HepG2 (cell line): Measurements from ENCODE around the gene DNMT3A. TPM values are rescaled to one million over a fixed set of nuclear protein-coding genes. Genes with fewer than 3 reads are reported as not detected.
A peak's percentile ranks its signal among the peaks of the same experiment; 100 is the strongest.

ENCODE experiments used
- AKAP8 ChIP-seq: sonication (generic); formaldehyde crosslinking; IDR thresholded peaks from 2 replicates; pipeline ENCODE4 v1.5.1; 2020; ENCODE audit warnings: mild to moderate bottlenecking, missing genetic modification reagents
- CCDC6 ChIP-seq: sonication (generic); formaldehyde crosslinking; IDR thresholded peaks from 2 replicates; pipeline ENCODE4 v1.8.1; 2022; ENCODE audit warnings: mild to moderate bottlenecking, missing genetic modification reagents, moderate library complexity
- DDIT3 ChIP-seq: sonication (generic); formaldehyde crosslinking; IDR thresholded peaks from 2 replicates; pipeline ENCODE4 v1.4.0; 2020; ENCODE audit warnings: mild to moderate bottlenecking, missing genetic modification reagents
- ETV6 ChIP-seq: sonication (generic); formaldehyde crosslinking; conservative IDR thresholded peaks from 2 replicates; pipeline ENCODE4 v1.4.0; 2020; ENCODE audit warnings: missing genetic modification reagents
- FOSL1 ChIP-seq: sonication (generic); formaldehyde crosslinking; IDR thresholded peaks from 2 replicates; pipeline ENCODE4 v1.9.0; 2021; ENCODE audit warnings: missing genetic modification reagents, borderline replicate concordance
- FOXC1 ChIP-seq: sonication (generic); formaldehyde crosslinking; IDR thresholded peaks from 2 replicates; pipeline ENCODE4 v1.8.0; 2022; ENCODE audit warnings: mild to moderate bottlenecking, missing genetic modification reagents, borderline replicate concordance
- GFI1 ChIP-seq: sonication (generic); formaldehyde crosslinking; IDR thresholded peaks from 2 replicates; pipeline ENCODE4 v1.5.0; 2020; ENCODE audit warnings: missing genetic modification reagents, mild to moderate bottlenecking, borderline replicate concordance
- JUNB ChIP-seq: sonication (generic); formaldehyde crosslinking; IDR thresholded peaks from 2 replicates; pipeline ENCODE4 v1.8.0; 2022; ENCODE audit warnings: missing genetic modification reagents, mild to moderate bottlenecking, borderline replicate concordance
- KLF11 ChIP-seq: IDR thresholded peaks from 2 replicates; pipeline ENCODE4 v1.6.1; 2016; ENCODE audit warnings: missing compliant biosample characterization
- MAFG ChIP-seq: sonication (generic); formaldehyde crosslinking; IDR thresholded peaks from 2 replicates; pipeline ENCODE4 v1.5.1; 2020; ENCODE audit warnings: mild to moderate bottlenecking, missing genetic modification reagents
- MAFK ChIP-seq, 2 experiments: IDR thresholded peaks in 1 of 2; conservative IDR thresholded peaks in 1 of 2; 2 replicates each; pipeline ENCODE4 v1.6.1; 2011; ENCODE audit warnings: improper control_type of control experiment in 2 of 2, low read length in 2 of 2
- NR0B2 ChIP-seq: sonication (generic); formaldehyde crosslinking; IDR thresholded peaks from 2 replicates; pipeline ENCODE4 v1.4.0; 2020; ENCODE audit warnings: mild to moderate bottlenecking, missing genetic modification reagents
- SCMH1 ChIP-seq: sonication (generic); formaldehyde crosslinking; IDR thresholded peaks from 2 replicates; pipeline ENCODE4 v1.9.0; 2021; ENCODE audit warnings: missing genetic modification reagents, mild to moderate bottlenecking, borderline replicate concordance
- STAG1 ChIP-seq: sonication (generic); formaldehyde crosslinking; IDR thresholded peaks from 2 replicates; pipeline ENCODE4 v1.4.0; 2020; ENCODE audit warnings: missing genetic modification reagents
- THAP7 ChIP-seq: sonication (generic); formaldehyde crosslinking; IDR thresholded peaks from 2 replicates; pipeline ENCODE4 v1.8.1; 2023; ENCODE audit warnings: mild to moderate bottlenecking, missing genetic modification reagents
- YEATS4 ChIP-seq: sonication (generic); formaldehyde crosslinking; IDR thresholded peaks from 2 replicates; pipeline ENCODE4 v1.4.0; 2020; ENCODE audit warnings: missing genetic modification reagents, borderline replicate concordance
- ZFP62 ChIP-seq: sonication (generic); formaldehyde crosslinking; IDR thresholded peaks from 2 replicates; pipeline ENCODE4 v1.4.0; 2020; ENCODE audit warnings: missing genetic modification reagents
- ZNF12 ChIP-seq: sonication (generic); formaldehyde crosslinking; IDR thresholded peaks from 2 replicates; pipeline ENCODE4 v1.5.0; 2020; ENCODE audit warnings: missing genetic modification reagents
- ZNF691 ChIP-seq: sonication (generic); formaldehyde crosslinking; IDR thresholded peaks from 2 replicates; pipeline ENCODE4 v1.4.0; 2020; ENCODE audit warnings: missing genetic modification reagents, low read depth, mild to moderate bottlenecking, borderline replicate concordance
- ZSCAN9 ChIP-seq: IDR thresholded peaks from 2 replicates; pipeline ENCODE4 v1.6.1; 2016; ENCODE audit warnings: borderline replicate concordance
- polyA plus RNA-seq, 8 experiments: library from polyadenylated mRNA; depleted of rRNA in 3 of 8; stranded (reverse) in 7 of 8; unstranded in 1 of 8; fragments of >200 nt; fragmentation: Illumina TruSeq in 4 of 8; extraction: Trizol in 4 of 8; gene quantifications; 2 replicates each; pipeline versions ENCODE4 v1.2.1 to v1.2.3, GENCODE V29; 2011 to 2016; ENCODE audit warnings: low read depth in 4 of 8, missing spikeins in 1 of 8, mixed read lengths in 1 of 8; ENCODE audit not compliant: insufficient read depth in 1 of 8
- total RNA-seq, 5 experiments: library from RNA; depleted of rRNA; stranded (reverse); fragments of >200 nt; fragmentation: Illumina TruSeq; extraction: Trizol; gene quantifications; 2 replicates each; pipeline ENCODE4 v1.2.3, GENCODE V29; 2016; ENCODE audit warnings: low read depth in 1 of 5
- TF ChIP-seq, protein P1 (sequence below): sonication (generic); formaldehyde crosslinking; IDR thresholded peaks from 2 replicates; pipeline ENCODE4 v1.4.0; 2020; ENCODE audit warnings: mild to moderate bottlenecking, missing genetic modification reagents

DNMT3A gene
- total and polyA plus RNA-seq, 2 of the 13 experiments (the other 11 are each of a cell fraction or from before 2014, with no cell fraction given), result 14.7 to 29.1 TPM

DNA sequence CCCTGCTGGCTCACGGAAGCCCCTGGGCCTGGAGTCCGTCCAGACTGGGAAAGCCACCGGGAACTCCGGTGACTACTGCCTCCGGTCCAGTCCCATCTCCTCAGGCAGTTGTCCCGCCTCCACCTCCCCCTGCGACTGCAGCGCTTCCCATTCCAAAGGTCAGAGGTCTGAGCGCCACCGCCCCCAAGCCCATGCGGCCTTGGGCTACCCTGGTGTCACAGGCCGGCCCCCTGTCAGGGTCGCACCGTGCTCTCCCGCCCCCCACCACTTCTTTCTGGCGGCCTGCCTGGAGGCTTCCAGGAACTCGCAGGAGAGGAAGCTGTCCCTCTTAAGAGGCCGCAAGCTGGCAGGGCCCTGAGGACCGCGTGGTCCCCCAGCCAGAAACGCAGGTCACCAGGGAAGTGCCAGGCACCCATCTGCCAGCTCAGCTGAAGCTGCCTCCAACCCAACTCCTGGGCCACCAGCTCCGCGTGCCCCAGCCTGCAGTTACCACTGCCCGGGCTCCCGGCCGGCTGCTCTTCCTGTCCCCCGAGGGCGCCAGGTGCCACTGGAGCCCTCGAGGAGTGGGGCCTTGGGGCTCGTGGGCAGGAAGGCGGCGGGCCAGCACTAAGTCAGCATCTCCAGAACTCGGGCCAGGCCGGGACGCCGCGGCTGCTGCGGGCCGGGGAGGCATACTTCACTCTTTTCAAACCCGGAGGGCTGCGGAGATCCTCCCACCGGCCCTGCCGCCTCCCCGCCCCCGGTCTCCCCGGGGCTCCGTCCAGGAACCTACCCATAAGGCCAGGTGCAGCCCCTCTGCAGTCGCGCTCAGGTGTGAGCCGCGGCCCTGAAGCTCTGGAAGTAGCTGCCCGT, 90.1 kb downstream of the DNMT3A start (continued):
- peak; percentile 89 for TF ChIP-seq ZNF691 (CRISPR knock-in tag)
- peak; percentile 72 for TF ChIP-seq GFI1 (CRISPR knock-in tag)
- no peak; the same call in 1 of the 2 replicates for TF ChIP-seq THAP7
- TF ChIP-seq, protein P1, sequence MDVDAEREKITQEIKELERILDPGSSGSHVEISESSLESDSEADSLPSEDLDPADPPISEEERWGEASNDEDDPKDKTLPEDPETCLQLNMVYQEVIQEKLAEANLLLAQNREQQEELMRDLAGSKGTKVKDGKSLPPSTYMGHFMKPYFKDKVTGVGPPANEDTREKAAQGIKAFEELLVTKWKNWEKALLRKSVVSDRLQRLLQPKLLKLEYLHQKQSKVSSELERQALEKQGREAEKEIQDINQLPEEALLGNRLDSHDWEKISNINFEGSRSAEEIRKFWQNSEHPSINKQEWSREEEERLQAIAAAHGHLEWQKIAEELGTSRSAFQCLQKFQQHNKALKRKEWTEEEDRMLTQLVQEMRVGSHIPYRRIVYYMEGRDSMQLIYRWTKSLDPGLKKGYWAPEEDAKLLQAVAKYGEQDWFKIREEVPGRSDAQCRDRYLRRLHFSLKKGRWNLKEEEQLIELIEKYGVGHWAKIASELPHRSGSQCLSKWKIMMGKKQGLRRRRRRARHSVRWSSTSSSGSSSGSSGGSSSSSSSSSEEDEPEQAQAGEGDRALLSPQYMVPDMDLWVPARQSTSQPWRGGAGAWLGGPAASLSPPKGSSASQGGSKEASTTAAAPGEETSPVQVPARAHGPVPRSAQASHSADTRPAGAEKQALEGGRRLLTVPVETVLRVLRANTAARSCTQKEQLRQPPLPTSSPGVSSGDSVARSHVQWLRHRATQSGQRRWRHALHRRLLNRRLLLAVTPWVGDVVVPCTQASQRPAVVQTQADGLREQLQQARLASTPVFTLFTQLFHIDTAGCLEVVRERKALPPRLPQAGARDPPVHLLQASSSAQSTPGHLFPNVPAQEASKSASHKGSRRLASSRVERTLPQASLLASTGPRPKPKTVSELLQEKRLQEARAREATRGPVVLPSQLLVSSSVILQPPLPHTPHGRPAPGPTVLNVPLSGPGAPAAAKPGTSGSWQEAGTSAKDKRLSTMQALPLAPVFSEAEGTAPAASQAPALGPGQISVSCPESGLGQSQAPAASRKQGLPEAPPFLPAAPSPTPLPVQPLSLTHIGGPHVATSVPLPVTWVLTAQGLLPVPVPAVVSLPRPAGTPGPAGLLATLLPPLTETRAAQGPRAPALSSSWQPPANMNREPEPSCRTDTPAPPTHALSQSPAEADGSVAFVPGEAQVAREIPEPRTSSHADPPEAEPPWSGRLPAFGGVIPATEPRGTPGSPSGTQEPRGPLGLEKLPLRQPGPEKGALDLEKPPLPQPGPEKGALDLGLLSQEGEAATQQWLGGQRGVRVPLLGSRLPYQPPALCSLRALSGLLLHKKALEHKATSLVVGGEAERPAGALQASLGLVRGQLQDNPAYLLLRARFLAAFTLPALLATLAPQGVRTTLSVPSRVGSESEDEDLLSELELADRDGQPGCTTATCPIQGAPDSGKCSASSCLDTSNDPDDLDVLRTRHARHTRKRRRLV (CRISPR knock-in tag), result peak; percentile 79
- peak; percentile 23; the same call in 1 of the 2 replicates for TF ChIP-seq STAG1 (CRISPR knock-in tag)
- TF ChIP-seq ETV6 (CRISPR knock-in tag), result peak; percentile 73
- TF ChIP-seq KLF11 (CRISPR knock-in tag), result peak; percentile 92; the same call in 1 of the 2 replicates
- no peak; the same call in 1 of the 2 replicates for TF ChIP-seq FOSL1 (CRISPR knock-in tag)
- peak; percentile 54; the same call in 1 of the 2 replicates for TF ChIP-seq CCDC6 (CRISPR knock-in tag)
- TF ChIP-seq FOXC1 (CRISPR knock-in tag), result peak; percentile 93; the same call in 1 of the 2 replicates
- TF ChIP-seq JUNB, result no peak
- no peak; a peak in 1 of 4 replicates for TF ChIP-seq MAFK (conservative IDR thresholded peaks at IDR 0.05 in 1 of 2, IDR thresholded peaks at IDR 0.05 in 1 of 2; ENCODE audit: low read length in 2 of 2)
- peak; percentile 54 for TF ChIP-seq ZNF12 (CRISPR knock-in tag)
- TF ChIP-seq ZSCAN9 (CRISPR knock-in tag), result peak; percentile 96
- no peak for TF ChIP-seq MAFG (CRISPR knock-in tag)
- no peak for TF ChIP-seq ZFP62 (CRISPR knock-in tag)
- no peak for TF ChIP-seq SCMH1 (CRISPR knock-in tag)
- TF ChIP-seq DDIT3 (CRISPR knock-in tag), result no peak
- TF ChIP-seq NR0B2 (CRISPR knock-in tag), result peak; percentile 95; the same call in 1 of the 2 replicates
- TF ChIP-seq AKAP8 (CRISPR knock-in tag), result peak; percentile 67; the same call in 1 of the 2 replicates
- peak; percentile 96 for TF ChIP-seq YEATS4 (CRISPR knock-in tag)
